ENCODE measurements around the gene KRT10. TPM values are rescaled to one million over a fixed set of nuclear protein-coding genes. Genes with fewer than 3 reads are reported as not detected.

KRT10 gene
- total RNA-seq, 1 experiment from 2014 or later = 28.4 TPM

GRCh38 chr17:40841246-40841645 lies 18.8 kb upstream of the KRT10 start:
- no peak for DNase-seq
- H2BK120ac ChIP-seq (ENCODE audit: low read depth, low read length, poor library complexity, severe bottlenecking) = no peak overlapping the region
- H3K4ac ChIP-seq (ENCODE audit: low read depth, low read length) = no peak overlapping the region
- Mint-ChIP-seq H3K4me3 (no peak overlapping the region), H3K4me1 (peaks cover 4% of the 10 kb centered on the region in 2 experiments), H3K9me3 (no peaks in the 10 kb centered on the region), H3K36me3 (ENCODE audit: insufficient read depth in 1 of 3, low read depth in 3 of 3) (no peaks in the 10 kb centered on the region), H3K27ac (no peak overlapping the region), H3K27me3 (ENCODE audit: low read depth) (peaks cover 98% of the 10 kb centered on the region)
- H4K5ac ChIP-seq (ENCODE audit: insufficient read length, low read depth, low read length) = no peak overlapping the region
- no peak overlapping the region for H3T11ph ChIP-seq (ENCODE audit: low read length)
- no peak overlapping the region for H2BK20ac ChIP-seq (ENCODE audit: low read depth, low read length, poor library complexity, severe bottlenecking)
- H2BK15ac ChIP-seq (ENCODE audit: low read depth, low read length) = no peak overlapping the region
- no peaks in the 10 kb centered on the region; the same call in 1 of the 2 replicates for H3K27me3 ChIP-seq (ENCODE audit: insufficient read depth, low read length)
- H3K9ac ChIP-seq (ENCODE audit: extremely low read depth, insufficient read length, low read length) = no peak overlapping the region
- no peak overlapping the region for H3K27ac ChIP-seq (ENCODE audit: insufficient read length, low read depth, low read length)
- no peak overlapping the region for H4K91ac ChIP-seq (ENCODE audit: insufficient read length, low read depth, low read length)
- no peaks in the 10 kb centered on the region for H3K79me1 ChIP-seq (ENCODE audit: insufficient read depth, low read depth, low read length, poor library complexity, severe bottlenecking)
- H2AK5ac ChIP-seq (ENCODE audit: insufficient read length, low read length) = no peak overlapping the region
- no peak overlapping the region for H3K56ac ChIP-seq (ENCODE audit: insufficient read length, low read depth, low read length)
- H3K9me3 ChIP-seq (ENCODE audit: control insufficient read depth, low read depth, low read length) = no peaks in the 10 kb centered on the region
- no peak for TF ChIP-seq CTCF (conservative IDR thresholded peaks at IDR 0.05)
- no peak overlapping the region for H3K4me2 ChIP-seq (ENCODE audit: insufficient read depth, insufficient read length, low read length)
- no peak overlapping the region for H2BK5ac ChIP-seq (ENCODE audit: insufficient read length, low read length)
- no CpG with 5 or more reads among the region's 3 CpGs for WGBS (ENCODE audit: extremely low coverage, insufficient read length, low lambda C conversion rate)
- H3K79me2 ChIP-seq (ENCODE audit: insufficient read depth, low read length) = no peaks in the 10 kb centered on the region
- H3K18ac ChIP-seq (ENCODE audit: insufficient read length, low read depth, low read length) = no peak overlapping the region
- no peaks in the 10 kb centered on the region for H3K4me1 ChIP-seq (ENCODE audit: insufficient read depth, low read length)
- no peak overlapping the region for H3K14ac ChIP-seq (ENCODE audit: insufficient read depth, low read length)
- H4K8ac ChIP-seq (replicated peaks; ENCODE audit: insufficient read length, low read depth, low read length) = no peak overlapping the region
- H3K23me2 ChIP-seq (ENCODE audit: insufficient read length, low read depth, low read length, poor library complexity, severe bottlenecking) = no peaks in the 10 kb centered on the region
- no peak overlapping the region for H3K23ac ChIP-seq (ENCODE audit: insufficient read length, low read depth, low read length)
- no peak overlapping the region for H2BK12ac ChIP-seq (ENCODE audit: insufficient read length, low read depth, low read length)
- H4K20me1 ChIP-seq (ENCODE audit: control insufficient read depth, insufficient read depth, insufficient read length) = no peaks in the 10 kb centered on the region
- H2AFZ ChIP-seq (ENCODE audit: low read length) = no peak overlapping the region

All from H9 (cell line).